Activated CD4-positive, alpha-beta T cell treated with anti-CD3 and anti-CD28 coated beads, Interleukin-2, amount 10 ng/mL, durations not matched to agents 7 days and 5 days (primary cell): ENCODE measurements around the gene EEF1AKMT1. TPM values are rescaled to one million over a fixed set of nuclear protein-coding genes. Genes with fewer than 3 reads are reported as not detected.

Experiments used
- CTCF ChIA-PET: fragments of 350-600 bp; sonication (Branson Sonifier 250); formaldehyde crosslinking; loops from one replicate; lab custom pipeline; 2021; ENCODE audit warnings: antibody characterized with exemption; lab: Charles Lee
- POLR2A ChIA-PET: fragments of 350-600 bp; sonication (Branson Sonifier 250); formaldehyde crosslinking; loops from one replicate; lab custom pipeline; 2021; ENCODE audit warnings: antibody characterized with exemption; lab: Charles Lee
- DNase-seq: peaks from one replicate; pipeline ENCODE4 v3.0.0-alpha.2; 2020
- H3K27ac Mint-ChIP-seq: one replicate; pipeline ENCODE4 v1.8.0; 2021; ENCODE audit warnings: mild to moderate bottlenecking, moderate library complexity, mixed read lengths
- H3K27me3 Mint-ChIP-seq: one replicate; pipeline ENCODE4 v1.8.0; 2021; ENCODE audit warnings: mixed read lengths
- H3K36me3 Mint-ChIP-seq: one replicate; pipeline ENCODE4 v1.8.0; 2021; ENCODE audit warnings: low read depth, mixed read lengths
- H3K4me1 Mint-ChIP-seq: one replicate; pipeline ENCODE4 v1.8.0; 2021; ENCODE audit warnings: mixed read lengths
- H3K4me3 Mint-ChIP-seq: one replicate; pipeline ENCODE4 v1.8.0; 2021; ENCODE audit warnings: mild to moderate bottlenecking, moderate library complexity, mixed read lengths
- H3K9me3 Mint-ChIP-seq: one replicate; pipeline ENCODE4 v1.8.0; 2021; ENCODE audit warnings: mixed read lengths
- total RNA-seq, 2 experiments: library from RNA; stranded (reverse); gene quantifications; one replicate each; pipeline ENCODE4 v1.2.3, GENCODE V29; 2021

The EEF1AKMT1 gene
- total RNA-seq, 2 experiments from 2014 or later: 10.2 to 10.7 TPM

DNA sequence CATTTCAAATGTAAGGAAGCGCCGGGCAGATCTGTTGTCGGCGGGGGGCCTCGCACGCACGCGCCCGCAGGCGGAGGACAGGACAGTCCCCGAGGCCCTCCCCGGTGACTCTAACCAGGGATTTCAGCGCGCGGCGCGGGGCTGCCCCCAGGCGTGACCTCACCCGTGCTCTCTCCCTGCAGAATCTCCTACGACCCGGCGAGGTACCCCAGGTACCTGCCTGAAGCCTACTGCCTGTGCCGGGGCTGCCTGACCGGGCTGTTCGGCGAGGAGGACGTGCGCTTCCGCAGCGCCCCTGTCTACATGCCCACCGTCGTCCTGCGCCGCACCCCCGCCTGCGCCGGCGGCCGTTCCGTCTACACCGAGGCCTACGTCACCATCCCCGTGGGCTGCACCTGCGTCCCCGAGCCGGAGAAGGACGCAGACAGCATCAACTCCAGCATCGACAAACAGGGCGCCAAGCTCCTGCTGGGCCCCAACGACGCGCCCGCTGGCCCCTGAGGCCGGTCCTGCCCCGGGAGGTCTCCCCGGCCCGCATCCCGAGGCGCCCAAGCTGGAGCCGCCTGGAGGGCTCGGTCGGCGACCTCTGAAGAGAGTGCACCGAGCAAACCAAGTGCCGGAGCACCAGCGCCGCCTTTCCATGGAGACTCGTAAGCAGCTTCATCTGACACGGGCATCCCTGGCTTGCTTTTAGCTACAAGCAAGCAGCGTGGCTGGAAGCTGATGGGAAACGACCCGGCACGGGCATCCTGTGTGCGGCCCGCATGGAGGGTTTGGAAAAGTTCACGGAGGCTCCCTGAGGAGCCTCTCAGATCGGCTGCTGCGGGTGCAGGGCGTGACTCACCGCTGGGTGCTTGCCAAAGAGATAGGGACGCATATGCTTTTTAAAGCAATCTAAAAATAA lies 52.1 kb downstream of the EEF1AKMT1 start:
- DNase-seq: no peak
- Mint-ChIP-seq H3K36me3 (no peaks in the 10 kb centered on the region), H3K27ac (no peak overlapping the region), H3K4me3 (no peak overlapping the region), H3K27me3 (peaks cover 16% of the 10 kb centered on the region), H3K9me3 (no peaks in the 10 kb centered on the region), H3K4me1 (peaks cover 2% of the 10 kb centered on the region)
- CTCF ChIA-PET: interaction anchor here (1.5 kb wide), 1 partner anchor 9 kb away, joined by 5 read pairs; no protein-coding TSS in a partner anchor
- POLR2A ChIA-PET: no interaction called here

GRCh38 chr13:20721058-20721453 lies 52.7 kb downstream of the EEF1AKMT1 start:
- Mint-ChIP-seq H3K9me3 (no peaks in the 10 kb centered on the region), H3K27me3 (peaks cover 16% of the 10 kb centered on the region), H3K4me1 (peaks cover 2% of the 10 kb centered on the region), H3K36me3 (no peaks in the 10 kb centered on the region), H3K27ac (no peak overlapping the region), H3K4me3 (no peak overlapping the region)
- ChIA-PET POLR2A (no interaction called here), CTCF (interaction anchor here (0.6 kb wide), 1 partner anchor 207 kb away, joined by 6 read pairs; no protein-coding TSS in a partner anchor)
- DNase-seq: no peak

GRCh38 chr13:20720499-20720898 lies 53.3 kb downstream of the EEF1AKMT1 start:
- Mint-ChIP-seq H3K27ac (no peak overlapping the region), H3K4me1 (peaks cover 2% of the 10 kb centered on the region), H3K4me3 (no peak overlapping the region), H3K27me3 (peaks cover 16% of the 10 kb centered on the region), H3K36me3 (no peaks in the 10 kb centered on the region), H3K9me3 (no peaks in the 10 kb centered on the region)
- ChIA-PET POLR2A (no interaction called here), CTCF (interaction anchor here (0.6 kb wide), 1 partner anchor 207 kb away, joined by 6 read pairs; no protein-coding TSS in a partner anchor)
- DNase-seq: no peak

GRCh38 chr13:20719783-20720182 lies 54.0 kb downstream of the EEF1AKMT1 start:
- Mint-ChIP-seq H3K4me3 (no peak overlapping the region), H3K4me1 (peaks cover 2% of the 10 kb centered on the region), H3K9me3 (no peaks in the 10 kb centered on the region), H3K27ac (no peak overlapping the region), H3K27me3 (peaks cover 16% of the 10 kb centered on the region), H3K36me3 (no peaks in the 10 kb centered on the region)
- CTCF ChIA-PET: no interaction called here
- no peak for DNase-seq
- POLR2A ChIA-PET: no interaction called here

DNA sequence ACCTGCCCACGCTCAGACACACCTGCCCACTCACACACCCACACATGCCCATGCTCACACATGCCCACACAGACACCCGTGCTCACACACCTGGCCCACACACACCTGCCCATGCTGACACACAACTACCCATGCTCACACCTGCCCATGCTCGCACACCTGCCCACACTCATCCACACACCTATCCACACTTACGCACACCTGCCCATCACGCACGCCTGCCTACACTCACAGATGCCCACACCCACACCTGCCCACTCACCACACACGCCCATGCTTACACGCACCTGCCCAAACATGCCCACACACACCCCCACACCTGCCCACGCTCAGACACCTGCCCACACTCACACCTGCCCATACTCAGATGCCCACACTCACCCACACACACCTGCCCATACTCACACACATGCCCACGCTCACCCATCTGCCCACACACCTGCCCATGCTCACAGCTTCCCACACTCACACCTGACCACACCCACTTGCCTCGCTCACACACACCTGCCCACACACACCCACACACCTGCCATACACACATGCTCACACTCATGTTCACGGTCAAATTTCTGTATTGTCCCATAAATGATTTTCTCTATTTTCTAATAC lies 54.7 kb downstream of the EEF1AKMT1 start:
- Mint-ChIP-seq H3K9me3 (no peaks in the 10 kb centered on the region), H3K27ac (no peak overlapping the region), H3K36me3 (no peaks in the 10 kb centered on the region), H3K4me1 (peaks cover 2% of the 10 kb centered on the region), H3K4me3 (no peak overlapping the region), H3K27me3 (peaks cover 17% of the 10 kb centered on the region)
- no peak for DNase-seq
- CTCF ChIA-PET: no interaction called here
- POLR2A ChIA-PET: no interaction called here

- DNase-seq: no peak
- no peaks in the 10 kb centered on the region for H3K9me3 Mint-ChIP-seq
- peaks cover 26% of the 10 kb centered on the region for H3K27me3 Mint-ChIP-seq
- H3K4me3 Mint-ChIP-seq: no peak overlapping the region
- ChIA-PET CTCF (no interaction called here), POLR2A (no interaction called here)
- H3K4me1 Mint-ChIP-seq: peaks cover 9% of the 10 kb centered on the region
- no peaks in the 10 kb centered on the region for H3K36me3 Mint-ChIP-seq
- H3K27ac Mint-ChIP-seq: no peak overlapping the region
These were observed 55.9 kb downstream of the EEF1AKMT1 start for GRCh38 chr13:20717581-20718542.

GRCh38 chr13:20716951-20717350 lies 56.8 kb downstream of the EEF1AKMT1 start:
- Mint-ChIP-seq H3K9me3 (no peaks in the 10 kb centered on the region), H3K27me3 (peaks cover 18% of the 10 kb centered on the region), H3K4me1 (peaks cover 11% of the 10 kb centered on the region), H3K4me3 (no peak overlapping the region), H3K27ac (no peak overlapping the region), H3K36me3 (no peaks in the 10 kb centered on the region)
- CTCF ChIA-PET: interaction anchor here (0.6 kb wide), 1 partner anchor 75 kb away, joined by 3 read pairs; no protein-coding TSS in a partner anchor
- DNase-seq: no peak
- POLR2A ChIA-PET: no interaction called here

DNA sequence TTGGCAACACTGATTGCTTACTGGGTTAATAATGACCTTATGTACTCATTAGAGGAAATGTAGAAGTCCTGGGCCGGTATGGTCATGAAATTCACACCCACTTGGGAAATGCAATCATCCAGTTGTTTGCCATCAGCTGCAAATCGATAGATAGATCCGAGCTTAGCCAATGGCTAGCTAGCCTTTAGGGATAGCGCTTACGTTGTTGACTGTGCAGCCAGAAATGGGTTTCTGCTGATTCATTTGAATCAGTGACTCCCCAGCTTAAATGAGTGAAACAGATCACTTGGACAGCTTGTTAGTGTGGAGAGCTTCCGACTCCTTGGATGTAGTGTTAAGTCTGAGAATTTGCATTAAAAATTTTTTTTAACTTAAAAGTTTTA lies 58.4 kb downstream of the EEF1AKMT1 start:
- DNase-seq: no peak
- Mint-ChIP-seq H3K4me3 (no peak overlapping the region), H3K27ac (no peak overlapping the region), H3K9me3 (no peaks in the 10 kb centered on the region), H3K27me3 (peaks cover 13% of the 10 kb centered on the region), H3K4me1 (peaks cover 10% of the 10 kb centered on the region), H3K36me3 (no peaks in the 10 kb centered on the region)
- CTCF ChIA-PET: interaction anchor here (1.3 to 2.4 kb wide), 2 partner anchors 8 to 12 kb away, joined by 4 to 14 read pairs; partner anchors contain the start of gene IL17D
- POLR2A ChIA-PET: no interaction called here

- ChIA-PET POLR2A (no interaction called here), CTCF (interaction anchor here (1.3 to 2.4 kb wide), 2 partner anchors 9 to 11 kb away, joined by 4 to 14 read pairs; partner anchors contain the start of gene IL17D)
- Mint-ChIP-seq H3K36me3 (no peaks in the 10 kb centered on the region), H3K4me3 (no peak overlapping the region), H3K27ac (no peak overlapping the region), H3K9me3 (no peaks in the 10 kb centered on the region), H3K27me3 (peaks cover 13% of the 10 kb centered on the region), H3K4me1 (peaks cover 10% of the 10 kb centered on the region)
- no peak for DNase-seq
These were observed 59.0 kb downstream of the EEF1AKMT1 start for GRCh38 chr13:20714563-20715329.

DNA sequence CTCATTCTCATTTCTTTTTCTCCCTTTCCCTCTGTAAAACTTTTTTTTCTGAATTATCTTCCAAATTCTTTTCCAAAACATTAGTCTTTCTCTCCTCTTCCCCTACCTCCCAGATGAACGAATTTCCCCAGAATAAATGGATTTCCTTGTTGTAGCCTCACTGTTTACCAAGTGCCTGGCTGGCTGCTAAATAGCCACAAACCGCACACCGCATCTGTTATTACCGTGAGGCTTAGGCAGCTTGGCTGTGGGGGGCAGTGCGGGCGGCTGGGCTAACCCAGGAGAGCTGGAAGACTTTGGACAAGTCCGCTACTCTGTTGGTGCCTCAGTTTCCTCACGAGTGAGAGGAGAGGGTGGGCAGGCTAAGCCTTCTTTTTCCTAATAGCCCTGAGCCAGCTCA lies 59.6 kb downstream of the EEF1AKMT1 start:
- POLR2A ChIA-PET: no interaction called here
- Mint-ChIP-seq H3K27me3 (peaks cover 13% of the 10 kb centered on the region), H3K4me3 (no peak overlapping the region), H3K4me1 (peaks cover 10% of the 10 kb centered on the region), H3K27ac (no peak overlapping the region), H3K36me3 (no peaks in the 10 kb centered on the region), H3K9me3 (no peaks in the 10 kb centered on the region)
- no peak for DNase-seq
- CTCF ChIA-PET: interaction anchor here (1.3 to 2.4 kb wide), 2 partner anchors 10 to 11 kb away, joined by 4 to 14 read pairs; partner anchors contain the start of gene IL17D

DNA sequence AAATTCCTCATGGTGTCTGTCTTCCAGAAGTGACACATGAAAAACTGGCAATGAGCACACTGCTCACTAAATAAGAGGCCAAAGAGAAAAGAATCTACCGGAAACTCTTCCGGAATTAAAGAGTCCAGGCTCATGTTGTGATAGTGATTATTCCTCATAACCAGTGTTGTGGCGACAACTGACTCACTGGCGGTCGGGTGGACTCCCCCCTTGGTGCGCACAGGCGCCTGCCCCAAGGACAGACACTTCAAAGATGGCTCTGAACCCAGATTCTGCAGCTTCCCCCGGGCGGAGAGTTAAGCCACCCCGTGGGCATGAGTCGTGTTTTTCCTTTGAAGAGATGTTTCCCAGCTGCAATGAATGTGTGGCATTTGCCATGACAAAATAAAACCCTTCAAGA lies 60.0 kb downstream of the EEF1AKMT1 start:
- H3K36me3 Mint-ChIP-seq: no peaks in the 10 kb centered on the region
- peaks cover 13% of the 10 kb centered on the region for H3K27me3 Mint-ChIP-seq
- DNase-seq: no peak
- no peaks in the 10 kb centered on the region for H3K9me3 Mint-ChIP-seq
- CTCF ChIA-PET: interaction anchor here (1.1 to 2.4 kb wide), 2 partner anchors 10 to 25 kb away, joined by 3 to 14 read pairs; partner anchors contain the start of gene IL17D
- no peak overlapping the region for H3K27ac Mint-ChIP-seq
- peaks cover 10% of the 10 kb centered on the region for H3K4me1 Mint-ChIP-seq
- POLR2A ChIA-PET: no interaction called here
- H3K4me3 Mint-ChIP-seq: no peak overlapping the region
